Left ventricle myocardium inferior (tissue), 1 donor: ENCODE measurements around the gene DUT. TPM values are rescaled to one million over a fixed set of nuclear protein-coding genes. Genes with fewer than 3 reads are reported as not detected.

ENCODE experiments used
- DNase-seq: peaks from one replicate; pipeline ENCODE4 v3.0.0-alpha.2; 2020
- H3K27ac ChIP-seq: fragments of 200-600 bp; replicated peaks from 2 replicates; pipeline ENCODE4 v1.8.0; 2021
- H3K27me3 ChIP-seq: fragments of 200-600 bp; 2 replicates; pipeline ENCODE4 v1.8.0; 2021; ENCODE audit warnings: low read depth
- H3K36me3 ChIP-seq: fragments of 200-600 bp; 2 replicates; pipeline ENCODE4 v1.8.0; 2021
- H3K4me1 ChIP-seq: fragments of 200-600 bp; 2 replicates; pipeline ENCODE4 v1.8.0; 2021
- H3K4me3 ChIP-seq: fragments of 200-600 bp; 2 replicates; pipeline ENCODE4 v1.8.0; 2021; ENCODE audit warnings: mild to moderate bottlenecking, moderate library complexity
- H3K9me3 ChIP-seq: fragments of 200-600 bp; replicated peaks from 2 replicates; pipeline ENCODE4 v1.8.0; 2021
- intact Hi-C: fragments of 100-400 bp; cut with micrococcal nuclease; formaldehyde crosslinking; loops from one replicate; pipeline ENCODE4 v1.11.0; 2022
- total RNA-seq: library from RNA; stranded (reverse); fragmentation: NEBNext Ultra II Directional; extraction: Animal tissue kit (Norgen Biotek cat#: 25700); gene quantifications from one replicate; pipeline ENCODE4 v1.2.1, GENCODE V29; 2021
- TF ChIP-seq, protein P1 (sequence below): fragments of 200-600 bp; IDR thresholded peaks from 2 replicates; pipeline ENCODE4 v1.8.0; 2021; ENCODE audit warnings: antibody characterized with exemption, mild to moderate bottlenecking, borderline replicate concordance
- donor health status: DM: no; HTN: yes; CAD: no; lungs with severe emphysema.

The DUT gene
- total RNA-seq, 1 donor from 2014 or later: 78.5 TPM

DNA sequence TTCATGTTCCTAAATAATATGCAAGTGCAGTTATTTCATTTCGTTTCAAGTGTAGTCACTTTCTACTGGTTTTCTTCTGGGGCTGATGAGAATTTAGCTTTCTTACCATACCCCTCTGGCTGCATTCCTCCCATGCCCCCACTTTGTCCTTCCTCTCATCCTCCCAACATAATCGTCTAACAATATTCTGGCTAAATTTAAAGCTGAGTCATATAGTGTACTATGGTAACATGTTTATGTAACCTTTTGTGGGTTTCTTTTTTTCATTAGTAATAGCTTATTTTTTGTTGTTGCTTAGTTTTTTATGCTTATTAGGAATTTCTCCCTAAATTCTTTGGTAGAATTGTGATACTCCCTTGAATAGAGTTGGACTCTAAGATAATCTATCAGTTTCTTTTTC lies 30.5 kb downstream of the DUT start:
- Histone ChIP-seq H3K36me3 (no peaks in the 10 kb centered on the region), H3K27ac (no peak overlapping the region), H3K4me1 (peaks cover 14% of the 10 kb centered on the region), H3K9me3 (no peaks in the 10 kb centered on the region), H3K27me3 (no peaks in the 10 kb centered on the region), H3K4me3 (no peak overlapping the region)
- no peak for DNase-seq
- intact Hi-C loops: no loop called here
- TF ChIP-seq, protein P1, sequence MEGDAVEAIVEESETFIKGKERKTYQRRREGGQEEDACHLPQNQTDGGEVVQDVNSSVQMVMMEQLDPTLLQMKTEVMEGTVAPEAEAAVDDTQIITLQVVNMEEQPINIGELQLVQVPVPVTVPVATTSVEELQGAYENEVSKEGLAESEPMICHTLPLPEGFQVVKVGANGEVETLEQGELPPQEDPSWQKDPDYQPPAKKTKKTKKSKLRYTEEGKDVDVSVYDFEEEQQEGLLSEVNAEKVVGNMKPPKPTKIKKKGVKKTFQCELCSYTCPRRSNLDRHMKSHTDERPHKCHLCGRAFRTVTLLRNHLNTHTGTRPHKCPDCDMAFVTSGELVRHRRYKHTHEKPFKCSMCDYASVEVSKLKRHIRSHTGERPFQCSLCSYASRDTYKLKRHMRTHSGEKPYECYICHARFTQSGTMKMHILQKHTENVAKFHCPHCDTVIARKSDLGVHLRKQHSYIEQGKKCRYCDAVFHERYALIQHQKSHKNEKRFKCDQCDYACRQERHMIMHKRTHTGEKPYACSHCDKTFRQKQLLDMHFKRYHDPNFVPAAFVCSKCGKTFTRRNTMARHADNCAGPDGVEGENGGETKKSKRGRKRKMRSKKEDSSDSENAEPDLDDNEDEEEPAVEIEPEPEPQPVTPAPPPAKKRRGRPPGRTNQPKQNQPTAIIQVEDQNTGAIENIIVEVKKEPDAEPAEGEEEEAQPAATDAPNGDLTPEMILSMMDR: no peak

DNA sequence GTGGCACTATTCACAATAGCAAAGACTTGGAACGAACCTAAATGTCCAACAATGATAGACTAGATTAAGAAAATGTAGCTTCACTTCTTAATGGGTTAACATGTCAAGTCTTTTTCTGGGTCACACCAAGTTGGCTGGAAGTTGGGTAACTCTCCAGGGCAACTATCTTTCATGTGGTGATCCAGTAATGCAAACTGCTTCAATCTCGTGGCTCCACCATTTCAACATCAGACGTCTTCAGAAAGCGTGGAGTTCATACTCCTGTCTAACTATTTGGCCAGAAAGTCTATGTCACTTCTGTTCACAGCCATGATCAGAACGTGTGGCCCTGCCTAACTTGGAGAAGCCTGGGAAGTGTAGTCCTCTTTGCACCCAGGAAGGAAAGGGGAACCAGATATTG lies 32.2 kb downstream of the DUT start:
- peaks cover 10% of the 10 kb centered on the region for H3K4me1 ChIP-seq
- no peaks in the 10 kb centered on the region for H3K36me3 ChIP-seq
- no peaks in the 10 kb centered on the region for H3K9me3 ChIP-seq
- no peak overlapping the region for H3K27ac ChIP-seq
- no peaks in the 10 kb centered on the region for H3K27me3 ChIP-seq
- DNase-seq: no peak
- intact Hi-C loops: no loop called here
- TF ChIP-seq, protein P1: no peak
- H3K4me3 ChIP-seq: no peak overlapping the region

DNA sequence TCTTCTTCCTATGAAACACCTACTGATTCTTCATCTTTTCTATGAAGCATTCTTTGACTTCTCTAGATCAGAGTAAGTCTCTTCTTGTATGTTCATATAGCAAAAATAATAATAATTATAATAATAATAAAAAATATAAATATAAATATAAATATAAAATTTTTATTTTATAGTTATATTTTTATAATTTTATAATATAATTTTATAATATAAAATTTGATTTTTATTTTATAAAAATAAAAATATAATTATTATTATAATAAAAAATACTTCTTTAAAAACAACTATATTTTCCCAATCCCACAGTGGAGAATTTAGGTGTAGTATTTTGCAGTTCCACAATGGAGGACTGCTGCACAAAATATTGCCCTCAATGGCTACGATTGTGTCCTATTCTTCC lies 34.3 kb downstream of the DUT start:
- Histone ChIP-seq H3K27me3 (no peaks in the 10 kb centered on the region), H3K4me3 (no peak overlapping the region), H3K4me1 (no peaks in the 10 kb centered on the region), H3K9me3 (no peaks in the 10 kb centered on the region), H3K27ac (no peak overlapping the region), H3K36me3 (no peaks in the 10 kb centered on the region)
- TF ChIP-seq, protein P1: no peak
- intact Hi-C loops: no loop called here
- DNase-seq: no peak

DNA sequence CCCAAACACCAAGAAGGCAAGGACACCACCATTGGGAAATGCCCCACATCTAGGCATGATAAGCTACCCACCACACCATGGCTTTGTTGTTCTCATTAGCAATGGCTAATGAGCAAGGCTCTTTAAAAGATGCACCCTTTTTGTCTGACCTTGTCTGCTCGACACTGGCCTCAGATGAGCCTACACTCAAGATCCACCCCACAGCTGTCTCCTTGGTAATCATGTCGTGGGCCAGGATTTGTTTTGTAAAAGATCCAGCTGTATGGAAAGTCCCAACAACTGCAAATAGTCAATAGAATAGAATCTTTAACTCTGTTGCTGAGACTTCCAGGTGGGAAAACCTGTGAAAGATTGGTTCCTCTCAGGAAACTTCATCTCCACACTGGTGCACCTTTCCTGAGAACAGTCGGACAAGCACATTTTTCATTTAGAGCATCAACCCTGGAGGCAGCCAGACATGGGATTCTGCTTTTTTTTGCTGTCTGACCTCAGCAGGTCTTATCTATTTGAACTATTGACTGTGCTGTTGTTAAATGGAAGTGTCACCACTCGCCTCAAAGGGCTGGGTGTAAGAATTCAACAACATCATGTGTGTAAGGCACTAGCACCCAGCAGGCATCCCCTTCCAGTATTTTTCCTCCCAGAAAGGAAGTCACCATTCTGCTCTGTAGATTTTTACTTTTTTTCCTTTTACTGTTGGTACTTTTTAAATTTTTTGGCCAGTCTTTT lies 35.5 kb downstream of the DUT start:
- TF ChIP-seq, protein P1: no peak
- Histone ChIP-seq H3K4me3 (no peak overlapping the region), H3K27me3 (no peaks in the 10 kb centered on the region), H3K27ac (peak overlapping the region; percentile 59), H3K4me1 (no peaks in the 10 kb centered on the region), H3K9me3 (no peaks in the 10 kb centered on the region), H3K36me3 (no peaks in the 10 kb centered on the region)
- intact Hi-C loops: no loop called here
- DNase-seq: no peak

DNA sequence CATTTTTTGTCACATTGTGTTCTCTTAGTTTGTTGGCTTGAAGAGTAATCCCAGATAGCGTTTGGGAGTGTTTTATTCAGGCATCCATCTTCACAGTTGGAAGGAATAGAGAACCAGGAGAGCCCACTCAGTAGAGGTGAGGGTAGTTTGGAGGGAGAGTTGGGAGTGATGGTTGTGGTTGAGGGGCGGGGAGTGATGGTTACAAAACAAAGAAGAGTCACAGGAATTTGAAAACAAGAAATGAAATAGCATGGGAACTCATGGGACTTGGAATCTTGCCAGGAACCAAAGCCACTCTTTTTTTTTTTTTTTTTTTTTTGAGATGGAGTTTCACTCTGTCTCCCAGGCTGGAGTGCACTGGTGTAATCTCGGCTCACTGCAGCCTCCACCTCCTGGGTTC lies 36.3 kb downstream of the DUT start:
- Histone ChIP-seq H3K4me1 (no peaks in the 10 kb centered on the region), H3K36me3 (no peaks in the 10 kb centered on the region), H3K9me3 (no peaks in the 10 kb centered on the region), H3K4me3 (no peak overlapping the region), H3K27ac (peak overlapping the region; percentile 59), H3K27me3 (no peaks in the 10 kb centered on the region)
- intact Hi-C loops: no loop called here
- TF ChIP-seq, protein P1: no peak
- DNase-seq: no peak
